Measurements from ENCODE around the gene RPS6KA3. TPM values are rescaled to one million over a fixed set of nuclear protein-coding genes. Genes with fewer than 3 reads are reported as not detected.

Gene RPS6KA3
- total RNA-seq, 1 experiment from 2014 or later = 63.4 TPM

GRCh38 chrX:20225488-20225833 is 41.2 kb downstream of the RPS6KA3 start:
- DNase-seq = no peak
- intact Hi-C loops (cut with micrococcal nuclease; ENCODE audit: unreplicated experiment) = no loop called here
- CTCF ChIA-PET = interaction anchor here (0.6 kb wide), 1 partner anchor 19 kb away, joined by 4 read pairs; no protein-coding TSS in a partner anchor
- peaks cover 31% of the 10 kb centered on the region for H3K4me1 Mint-ChIP-seq (ENCODE audit: low read depth, unreplicated experiment)
- H3K9me3 Mint-ChIP-seq (ENCODE audit: low read depth, unreplicated experiment) = no peaks in the 10 kb centered on the region
- H3K27ac Mint-ChIP-seq (ENCODE audit: unreplicated experiment) = no peak overlapping the region
- H3K27me3 Mint-ChIP-seq (ENCODE audit: unreplicated experiment) = no peaks in the 10 kb centered on the region
- no peak for TF ChIP-seq CTCF (IDR thresholded peaks at IDR 0.05; ENCODE audit: unreplicated experiment)
- no peak overlapping the region for H3K4me3 Mint-ChIP-seq (ENCODE audit: low read depth, unreplicated experiment)
- BruUV-seq (replicated peaks) = no TSS peak
- peaks cover 12% of the 10 kb centered on the region for H3K36me3 Mint-ChIP-seq (ENCODE audit: insufficient read depth, unreplicated experiment)

GRCh38 chrX:20224814-20225487 is 41.8 kb downstream of the RPS6KA3 start:
- Mint-ChIP-seq H3K27ac (ENCODE audit: unreplicated experiment) (peak overlapping the region; percentile 42), H3K9me3 (ENCODE audit: low read depth, unreplicated experiment) (no peaks in the 10 kb centered on the region), H3K36me3 (ENCODE audit: insufficient read depth, unreplicated experiment) (peaks cover 12% of the 10 kb centered on the region), H3K4me3 (ENCODE audit: low read depth, unreplicated experiment) (no peak overlapping the region), H3K27me3 (ENCODE audit: unreplicated experiment) (no peaks in the 10 kb centered on the region), H3K4me1 (ENCODE audit: low read depth, unreplicated experiment) (peaks cover 36% of the 10 kb centered on the region)
- DNase-seq = no peak
- CTCF ChIA-PET = interaction anchor here (0.6 kb wide), 1 partner anchor 20 kb away, joined by 4 read pairs; no protein-coding TSS in a partner anchor
- no TSS peak for BruUV-seq (replicated peaks)
- no peak for TF ChIP-seq CTCF (IDR thresholded peaks at IDR 0.05; ENCODE audit: unreplicated experiment)
- intact Hi-C loops (cut with micrococcal nuclease; ENCODE audit: unreplicated experiment) = no loop called here

- Mint-ChIP-seq H3K27me3 (ENCODE audit: unreplicated experiment) (no peaks in the 10 kb centered on the region), H3K36me3 (ENCODE audit: insufficient read depth, unreplicated experiment) (peaks cover 3% of the 10 kb centered on the region), H3K4me1 (ENCODE audit: low read depth, unreplicated experiment) (peaks cover 33% of the 10 kb centered on the region), H3K4me3 (ENCODE audit: low read depth, unreplicated experiment) (no peak overlapping the region), H3K27ac (ENCODE audit: unreplicated experiment) (no peak overlapping the region), H3K9me3 (ENCODE audit: low read depth, unreplicated experiment) (no peaks in the 10 kb centered on the region)
- CTCF ChIA-PET = no interaction called here
- BruUV-seq (replicated peaks) = no TSS peak
- TF ChIP-seq CTCF (IDR thresholded peaks at IDR 0.05; ENCODE audit: unreplicated experiment) = no peak
- intact Hi-C loops (cut with micrococcal nuclease; ENCODE audit: unreplicated experiment) = loop anchor here (1.0 kb wide), 1 partner anchor 39 kb away; no protein-coding TSS in a partner anchor
- no peak for DNase-seq
Observed at GRCh38 chrX:20221902-20222301, 44.8 kb downstream of the RPS6KA3 start.

GRCh38 chrX:20218836-20219505 is 47.7 kb downstream of the RPS6KA3 start:
- TF ChIP-seq CTCF (IDR thresholded peaks at IDR 0.05; ENCODE audit: unreplicated experiment) = peak; percentile 16
- Mint-ChIP-seq H3K9me3 (ENCODE audit: low read depth, unreplicated experiment) (no peaks in the 10 kb centered on the region), H3K36me3 (ENCODE audit: insufficient read depth, unreplicated experiment) (peaks cover 5% of the 10 kb centered on the region), H3K4me1 (ENCODE audit: low read depth, unreplicated experiment) (peaks cover 37% of the 10 kb centered on the region), H3K27ac (ENCODE audit: unreplicated experiment) (peak overlapping the region; percentile 54), H3K27me3 (ENCODE audit: unreplicated experiment) (no peaks in the 10 kb centered on the region), H3K4me3 (ENCODE audit: low read depth, unreplicated experiment) (peak overlapping the region; percentile 46)
- CTCF ChIA-PET = no interaction called here
- BruUV-seq (replicated peaks) = no TSS peak
- intact Hi-C loops (cut with micrococcal nuclease; ENCODE audit: unreplicated experiment) = no loop called here
- peak; percentile 58 for DNase-seq

Data from Calu3 (cell line).